Chondrocyte (in vitro differentiated cells): Measurements from ENCODE around the gene FILIP1. TPM values are rescaled to one million over a fixed set of nuclear protein-coding genes. Genes with fewer than 3 reads are reported as not detected.

Source experiments
- DNase-seq: peaks from one replicate; pipeline ENCODE4 v3.0.0; 2021; ENCODE audit warnings: mixed read lengths, low spot score
- H3K27ac Mint-ChIP-seq: one replicate; pipeline ENCODE4 v1.8.0; 2021; ENCODE audit warnings: mild to moderate bottlenecking, moderate library complexity, mixed read lengths; ENCODE audit not compliant: unreplicated experiment
- H3K27me3 Mint-ChIP-seq: 2 replicates; pipeline ENCODE4 v1.8.0; 2021; ENCODE audit warnings: low read depth, mixed read lengths
- H3K36me3 Mint-ChIP-seq: 2 replicates; pipeline ENCODE4 v1.8.0; 2021; ENCODE audit warnings: low read depth, mixed read lengths
- H3K4me1 Mint-ChIP-seq: 2 replicates; pipeline ENCODE4 v1.8.0; 2021; ENCODE audit warnings: low read depth, mild to moderate bottlenecking, mixed read lengths
- H3K4me3 Mint-ChIP-seq: one replicate; pipeline ENCODE4 v1.8.0; 2021; ENCODE audit warnings: mild to moderate bottlenecking, moderate library complexity, mixed read lengths; ENCODE audit not compliant: unreplicated experiment
- H3K9me3 Mint-ChIP-seq: 2 replicates; pipeline ENCODE4 v1.8.0; 2021; ENCODE audit warnings: low read depth, mixed read lengths
- total RNA-seq: library from RNA; stranded (reverse); gene quantifications from 3 replicates; pipeline ENCODE4 v1.2.1, GENCODE V29; 2021
- TF ChIP-seq, protein P1 (sequence below): fragments of 200-600 bp; sonication (generic); IDR thresholded peaks from 2 replicates; pipeline ENCODE4 v1.5.0; 2021; ENCODE audit warnings: antibody characterized with exemption, mild to moderate bottlenecking, moderate library complexity

The FILIP1 gene
- total RNA-seq, 1 donor from 2014 or later: 7.0 TPM

DNA sequence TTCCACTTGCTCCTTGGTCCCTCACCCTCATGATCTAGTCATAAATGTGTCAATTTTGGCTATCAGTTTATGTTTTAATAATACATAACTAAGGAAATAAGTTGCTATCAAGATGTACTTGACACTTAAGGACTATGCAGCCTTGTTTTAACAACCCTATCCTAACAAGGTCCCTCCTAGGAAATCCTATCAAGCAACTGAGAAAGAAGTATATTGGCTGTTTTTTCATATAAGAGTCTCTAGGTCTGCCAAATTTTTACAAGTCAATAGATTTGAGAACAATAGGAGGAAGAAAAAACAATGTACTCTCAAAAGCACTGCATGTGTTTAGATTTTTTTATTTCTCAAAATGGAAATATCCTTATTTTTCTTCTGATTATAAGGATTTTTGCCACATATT lies 14.7 kb downstream of the FILIP1 start:
- Mint-ChIP-seq H3K36me3 (no peaks in the 10 kb centered on the region), H3K4me1 (peaks cover 16% of the 10 kb centered on the region), H3K27ac (no peak overlapping the region), H3K9me3 (peaks cover 3% of the 10 kb centered on the region), H3K27me3 (no peaks in the 10 kb centered on the region), H3K4me3 (no peak overlapping the region)
- TF ChIP-seq, protein P1, sequence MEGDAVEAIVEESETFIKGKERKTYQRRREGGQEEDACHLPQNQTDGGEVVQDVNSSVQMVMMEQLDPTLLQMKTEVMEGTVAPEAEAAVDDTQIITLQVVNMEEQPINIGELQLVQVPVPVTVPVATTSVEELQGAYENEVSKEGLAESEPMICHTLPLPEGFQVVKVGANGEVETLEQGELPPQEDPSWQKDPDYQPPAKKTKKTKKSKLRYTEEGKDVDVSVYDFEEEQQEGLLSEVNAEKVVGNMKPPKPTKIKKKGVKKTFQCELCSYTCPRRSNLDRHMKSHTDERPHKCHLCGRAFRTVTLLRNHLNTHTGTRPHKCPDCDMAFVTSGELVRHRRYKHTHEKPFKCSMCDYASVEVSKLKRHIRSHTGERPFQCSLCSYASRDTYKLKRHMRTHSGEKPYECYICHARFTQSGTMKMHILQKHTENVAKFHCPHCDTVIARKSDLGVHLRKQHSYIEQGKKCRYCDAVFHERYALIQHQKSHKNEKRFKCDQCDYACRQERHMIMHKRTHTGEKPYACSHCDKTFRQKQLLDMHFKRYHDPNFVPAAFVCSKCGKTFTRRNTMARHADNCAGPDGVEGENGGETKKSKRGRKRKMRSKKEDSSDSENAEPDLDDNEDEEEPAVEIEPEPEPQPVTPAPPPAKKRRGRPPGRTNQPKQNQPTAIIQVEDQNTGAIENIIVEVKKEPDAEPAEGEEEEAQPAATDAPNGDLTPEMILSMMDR: no peak
- DNase-seq: no peak

DNA sequence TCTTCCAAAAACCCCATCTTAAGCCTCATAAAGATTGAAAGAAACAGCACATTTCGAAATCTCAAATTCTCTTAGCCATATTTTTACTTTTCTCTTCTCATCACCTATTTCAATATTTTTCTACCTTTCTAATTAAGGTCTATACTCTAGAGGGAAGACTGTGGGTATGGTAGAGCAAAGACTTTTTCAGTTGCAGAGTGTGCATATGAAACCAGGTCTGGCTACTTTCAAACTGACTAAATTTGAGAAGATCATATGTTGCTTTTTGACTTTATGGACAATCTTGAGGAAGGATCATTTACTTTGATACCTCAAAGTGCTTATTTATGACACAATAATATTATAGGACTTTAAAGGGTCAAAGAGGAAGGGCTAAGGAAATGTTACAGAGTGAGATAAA lies 20.7 kb downstream of the FILIP1 start:
- Mint-ChIP-seq H3K36me3 (no peaks in the 10 kb centered on the region), H3K27me3 (no peaks in the 10 kb centered on the region), H3K4me3 (no peak overlapping the region), H3K27ac (no peak overlapping the region), H3K9me3 (peaks cover 6% of the 10 kb centered on the region), H3K4me1 (no peaks in the 10 kb centered on the region)
- TF ChIP-seq, protein P1: no peak
- DNase-seq: no peak

DNA sequence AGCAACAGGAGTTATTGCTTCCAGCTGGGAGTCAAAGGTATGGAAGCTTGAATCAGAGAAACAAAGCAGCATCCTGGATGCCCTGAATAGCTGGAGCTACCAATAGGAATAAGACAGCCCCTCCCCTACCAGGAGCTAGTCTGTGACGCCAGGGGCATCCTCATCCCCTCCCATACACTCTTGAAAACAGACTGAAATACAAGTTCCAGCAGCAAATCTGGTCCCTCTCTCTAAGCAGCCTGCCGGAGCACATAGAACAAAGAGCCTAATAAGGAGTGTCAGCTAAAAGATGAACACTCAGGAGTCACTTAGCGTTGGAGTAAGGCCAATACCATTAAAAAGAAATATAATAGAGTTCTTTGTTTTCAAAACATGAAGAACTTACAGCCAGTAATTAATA lies 25.6 kb downstream of the FILIP1 start:
- Mint-ChIP-seq H3K9me3 (peaks cover 3% of the 10 kb centered on the region), H3K27me3 (no peaks in the 10 kb centered on the region), H3K36me3 (peaks cover 2% of the 10 kb centered on the region), H3K4me3 (no peak overlapping the region), H3K27ac (no peak overlapping the region), H3K4me1 (peaks cover 13% of the 10 kb centered on the region)
- TF ChIP-seq, protein P1: no peak
- DNase-seq: no peak

DNA sequence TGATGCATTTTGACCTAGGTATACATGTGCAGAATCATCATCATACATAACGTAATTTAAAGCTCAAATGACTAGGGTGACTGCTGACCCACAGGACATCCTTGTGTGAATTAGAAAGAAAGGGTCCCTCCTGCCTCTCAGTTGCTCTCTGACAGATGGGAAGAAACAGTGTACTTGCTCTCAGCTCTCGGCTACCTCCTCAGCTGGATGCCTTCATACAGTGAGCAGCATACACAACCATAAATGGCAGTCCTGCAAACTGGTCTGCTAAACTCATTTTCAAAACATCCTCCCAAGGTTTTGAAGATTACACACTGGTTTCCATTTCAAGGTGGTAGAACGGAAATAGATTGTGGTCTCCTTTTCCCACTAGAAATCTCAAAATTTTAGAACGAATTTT lies 26.3 kb downstream of the FILIP1 start:
- Mint-ChIP-seq H3K9me3 (peaks cover 3% of the 10 kb centered on the region), H3K4me1 (peaks cover 13% of the 10 kb centered on the region), H3K27ac (no peak overlapping the region), H3K27me3 (no peaks in the 10 kb centered on the region), H3K36me3 (peaks cover 2% of the 10 kb centered on the region), H3K4me3 (no peak overlapping the region)
- no peak for DNase-seq
- TF ChIP-seq, protein P1: no peak

DNA sequence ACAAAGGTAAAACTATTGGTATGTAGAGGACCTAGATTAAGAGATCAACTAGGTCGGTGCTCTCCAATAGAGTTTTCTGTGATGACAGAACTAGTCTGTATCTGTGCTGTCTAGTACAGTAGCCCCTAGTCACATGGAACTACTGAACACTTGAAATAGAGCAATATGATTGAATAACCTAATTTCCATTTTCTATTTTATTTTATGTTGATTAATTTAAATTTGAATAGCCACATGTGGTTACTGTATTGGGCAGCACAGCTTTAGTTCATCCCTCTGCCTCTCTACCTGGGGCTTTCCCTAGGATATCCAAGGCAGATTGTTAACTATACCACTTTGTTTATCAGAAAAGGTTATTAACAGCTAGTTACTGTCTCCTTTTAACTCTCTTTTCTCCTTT lies 27.0 kb downstream of the FILIP1 start:
- H3K9me3 Mint-ChIP-seq: peaks cover 3% of the 10 kb centered on the region
- no peak overlapping the region for H3K27ac Mint-ChIP-seq
- peaks cover 2% of the 10 kb centered on the region for H3K36me3 Mint-ChIP-seq
- H3K4me1 Mint-ChIP-seq: peaks cover 13% of the 10 kb centered on the region
- H3K4me3 Mint-ChIP-seq: no peak overlapping the region
- TF ChIP-seq, protein P1: no peak
- DNase-seq: no peak
- H3K27me3 Mint-ChIP-seq: no peaks in the 10 kb centered on the region
